Measurements from ENCODE around the gene CERS6. TPM values are rescaled to one million over a fixed set of nuclear protein-coding genes. Genes with fewer than 3 reads are reported as not detected.

Gene CERS6
- polyA plus RNA-seq, 1 donor from 2014 or later, result 59.3 TPM

DNA sequence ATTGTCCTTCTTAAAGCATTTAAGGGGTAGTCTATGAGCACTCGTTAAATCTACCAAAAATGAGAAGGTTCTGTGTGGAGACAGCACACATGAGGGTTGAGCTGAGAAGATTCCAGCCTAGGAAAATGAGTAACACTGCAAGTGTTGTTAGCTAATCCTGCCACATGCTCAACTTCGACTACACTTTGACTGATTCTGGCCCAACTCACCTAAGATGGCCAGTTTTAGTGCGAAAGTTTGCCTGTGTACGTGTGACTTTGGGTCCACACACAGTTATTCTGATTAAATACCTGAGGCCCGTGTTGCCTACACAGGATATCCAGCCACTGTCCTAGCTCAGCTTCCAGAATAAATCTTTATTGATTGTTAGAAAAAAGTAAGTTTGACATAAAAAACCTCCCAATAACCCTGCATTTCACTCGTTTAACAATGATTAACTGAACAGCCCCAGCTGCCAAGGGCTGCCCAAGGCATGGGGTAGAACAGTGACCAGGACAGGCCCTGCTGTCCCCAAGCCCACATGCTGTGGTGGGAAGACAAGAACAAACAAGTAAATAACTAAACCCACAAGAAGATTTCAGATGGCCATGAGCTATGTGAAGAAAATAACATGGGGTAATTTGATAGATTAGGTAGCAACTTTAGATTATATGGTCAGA lies 14.7 kb upstream of the CERS6 start:
- H3K27ac ChIP-seq (ENCODE audit: low read length), result no peak overlapping the region
- TF ChIP-seq SMC3 (conservative IDR thresholded peaks at IDR 0.05; ENCODE audit: poor library complexity), result no peak
- TF ChIP-seq, protein P1, sequence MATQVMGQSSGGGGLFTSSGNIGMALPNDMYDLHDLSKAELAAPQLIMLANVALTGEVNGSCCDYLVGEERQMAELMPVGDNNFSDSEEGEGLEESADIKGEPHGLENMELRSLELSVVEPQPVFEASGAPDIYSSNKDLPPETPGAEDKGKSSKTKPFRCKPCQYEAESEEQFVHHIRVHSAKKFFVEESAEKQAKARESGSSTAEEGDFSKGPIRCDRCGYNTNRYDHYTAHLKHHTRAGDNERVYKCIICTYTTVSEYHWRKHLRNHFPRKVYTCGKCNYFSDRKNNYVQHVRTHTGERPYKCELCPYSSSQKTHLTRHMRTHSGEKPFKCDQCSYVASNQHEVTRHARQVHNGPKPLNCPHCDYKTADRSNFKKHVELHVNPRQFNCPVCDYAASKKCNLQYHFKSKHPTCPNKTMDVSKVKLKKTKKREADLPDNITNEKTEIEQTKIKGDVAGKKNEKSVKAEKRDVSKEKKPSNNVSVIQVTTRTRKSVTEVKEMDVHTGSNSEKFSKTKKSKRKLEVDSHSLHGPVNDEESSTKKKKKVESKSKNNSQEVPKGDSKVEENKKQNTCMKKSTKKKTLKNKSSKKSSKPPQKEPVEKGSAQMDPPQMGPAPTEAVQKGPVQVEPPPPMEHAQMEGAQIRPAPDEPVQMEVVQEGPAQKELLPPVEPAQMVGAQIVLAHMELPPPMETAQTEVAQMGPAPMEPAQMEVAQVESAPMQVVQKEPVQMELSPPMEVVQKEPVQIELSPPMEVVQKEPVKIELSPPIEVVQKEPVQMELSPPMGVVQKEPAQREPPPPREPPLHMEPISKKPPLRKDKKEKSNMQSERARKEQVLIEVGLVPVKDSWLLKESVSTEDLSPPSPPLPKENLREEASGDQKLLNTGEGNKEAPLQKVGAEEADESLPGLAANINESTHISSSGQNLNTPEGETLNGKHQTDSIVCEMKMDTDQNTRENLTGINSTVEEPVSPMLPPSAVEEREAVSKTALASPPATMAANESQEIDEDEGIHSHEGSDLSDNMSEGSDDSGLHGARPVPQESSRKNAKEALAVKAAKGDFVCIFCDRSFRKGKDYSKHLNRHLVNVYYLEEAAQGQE (IDR thresholded peaks at IDR 0.05; ENCODE audit: borderline replicate concordance), result no peak
- no peak for TF ChIP-seq EZH2 (IDR thresholded peaks at IDR 0.05; ENCODE audit: borderline replicate concordance, insufficient read depth, low read length, poor library complexity, severe bottlenecking)
- no peak for TF ChIP-seq POLR2AphosphoS5 (IDR thresholded peaks at IDR 0.05)
- TF ChIP-seq, protein P2, sequence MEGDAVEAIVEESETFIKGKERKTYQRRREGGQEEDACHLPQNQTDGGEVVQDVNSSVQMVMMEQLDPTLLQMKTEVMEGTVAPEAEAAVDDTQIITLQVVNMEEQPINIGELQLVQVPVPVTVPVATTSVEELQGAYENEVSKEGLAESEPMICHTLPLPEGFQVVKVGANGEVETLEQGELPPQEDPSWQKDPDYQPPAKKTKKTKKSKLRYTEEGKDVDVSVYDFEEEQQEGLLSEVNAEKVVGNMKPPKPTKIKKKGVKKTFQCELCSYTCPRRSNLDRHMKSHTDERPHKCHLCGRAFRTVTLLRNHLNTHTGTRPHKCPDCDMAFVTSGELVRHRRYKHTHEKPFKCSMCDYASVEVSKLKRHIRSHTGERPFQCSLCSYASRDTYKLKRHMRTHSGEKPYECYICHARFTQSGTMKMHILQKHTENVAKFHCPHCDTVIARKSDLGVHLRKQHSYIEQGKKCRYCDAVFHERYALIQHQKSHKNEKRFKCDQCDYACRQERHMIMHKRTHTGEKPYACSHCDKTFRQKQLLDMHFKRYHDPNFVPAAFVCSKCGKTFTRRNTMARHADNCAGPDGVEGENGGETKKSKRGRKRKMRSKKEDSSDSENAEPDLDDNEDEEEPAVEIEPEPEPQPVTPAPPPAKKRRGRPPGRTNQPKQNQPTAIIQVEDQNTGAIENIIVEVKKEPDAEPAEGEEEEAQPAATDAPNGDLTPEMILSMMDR (IDR thresholded peaks at IDR 0.05; ENCODE audit: poor library complexity, severe bottlenecking), result no peak
- no peak for TF ChIP-seq TAF1 (IDR thresholded peaks at IDR 0.05; ENCODE audit: low read depth)
- TF ChIP-seq RAD21 (conservative IDR thresholded peaks at IDR 0.05), result no peak
- TF ChIP-seq MXI1 (conservative IDR thresholded peaks at IDR 0.05; ENCODE audit: poor library complexity, severe bottlenecking), result no peak
- TF ChIP-seq EP300 (conservative IDR thresholded peaks at IDR 0.05; ENCODE audit: poor library complexity, severe bottlenecking), result no peak
- H3K9me2 ChIP-seq (ENCODE audit: insufficient read depth, low read length), result no peaks in the 10 kb centered on the region
- H3K27me3 ChIP-seq (ENCODE audit: insufficient read depth, low read depth, low read length), result no peaks in the 10 kb centered on the region
- no peaks in the 10 kb centered on the region for H3K79me2 ChIP-seq (replicated peaks; ENCODE audit: insufficient read depth, low read length)
- H2AFZ ChIP-seq (ENCODE audit: low read depth, low read length), result no peak overlapping the region
- H3K9me3 ChIP-seq (ENCODE audit: low read length), result no peaks in the 10 kb centered on the region
- no peaks in the 10 kb centered on the region for H3F3A ChIP-seq (ENCODE audit: insufficient read depth, low read length, poor library complexity, severe bottlenecking)
- H3K4me2 ChIP-seq (ENCODE audit: low read length), result no peak overlapping the region
- no peak overlapping the region for H3K9ac ChIP-seq (ENCODE audit: low read length)
- no peaks in the 10 kb centered on the region for H3K36me3 ChIP-seq (ENCODE audit: insufficient read depth, low read length)
- no peaks in the 10 kb centered on the region for H4K20me1 ChIP-seq (ENCODE audit: insufficient read depth)
- no peak overlapping the region for H3K4me3 ChIP-seq (ENCODE audit: low read length)

DNA sequence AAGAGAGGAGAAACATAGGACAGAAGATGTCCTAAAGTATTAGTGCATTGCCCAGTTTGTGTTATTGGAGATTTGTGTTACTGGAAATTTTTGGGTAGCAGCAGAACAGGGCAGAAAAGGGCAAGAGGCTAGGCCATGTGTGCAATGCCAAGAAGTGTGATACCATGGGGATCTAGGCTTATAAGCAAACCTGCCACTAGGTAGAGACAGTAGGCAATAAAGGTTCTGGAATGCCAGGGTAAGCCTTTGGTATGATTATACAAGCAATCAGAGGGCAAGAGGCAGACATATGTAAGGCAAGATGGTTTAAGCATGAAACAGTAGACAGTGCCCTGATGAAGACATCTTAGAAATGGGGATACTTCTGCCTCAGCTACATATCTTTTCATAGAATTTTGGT lies 12.3 kb upstream of the CERS6 start:
- H3K27ac ChIP-seq (ENCODE audit: low read length), result no peak overlapping the region
- H2AFZ ChIP-seq (ENCODE audit: low read depth, low read length), result no peak overlapping the region
- no peak overlapping the region for H3K9ac ChIP-seq (ENCODE audit: low read length)
- H3K4me2 ChIP-seq (ENCODE audit: low read length), result no peak overlapping the region
- H3K27me3 ChIP-seq (ENCODE audit: insufficient read depth, low read depth, low read length), result no peaks in the 10 kb centered on the region
- no peaks in the 10 kb centered on the region for H3K79me2 ChIP-seq (replicated peaks; ENCODE audit: insufficient read depth, low read length)
- TF ChIP-seq RAD21 (conservative IDR thresholded peaks at IDR 0.05) (no peak), EP300 (conservative IDR thresholded peaks at IDR 0.05; ENCODE audit: poor library complexity, severe bottlenecking) (no peak)
- no peak overlapping the region for H3K4me3 ChIP-seq (ENCODE audit: low read length)
- no peaks in the 10 kb centered on the region for H3K36me3 ChIP-seq (ENCODE audit: insufficient read depth, low read length)
- H3F3A ChIP-seq (ENCODE audit: insufficient read depth, low read length, poor library complexity, severe bottlenecking), result no peaks in the 10 kb centered on the region
- no peaks in the 10 kb centered on the region for H3K9me3 ChIP-seq (ENCODE audit: low read length)
- H4K20me1 ChIP-seq (ENCODE audit: insufficient read depth), result no peaks in the 10 kb centered on the region
- no peaks in the 10 kb centered on the region for H3K9me2 ChIP-seq (ENCODE audit: insufficient read depth, low read length)
